ENCODE measurements around the gene NOD2.

GRCh38 chr16:50679676-50680555, 13.5 kb upstream of the NOD2 start:
- TF ChIP-seq CTCF (IDR thresholded peaks at IDR 0.05; ENCODE audit: low read depth, low read length, missing input control) (no peak), MAX (IDR thresholded peaks at IDR 0.05) (no peak), YY1 (IDR thresholded peaks at IDR 0.05) (no peak), EGR1 (IDR thresholded peaks at IDR 0.05; ENCODE audit: low read depth in 2 of 2) (no peak), TAF1 (conservative IDR thresholded peaks at IDR 0.05) (no peak), RXRA (IDR thresholded peaks at IDR 0.05) (no peak), RAD21 (IDR thresholded peaks at IDR 0.05) (no peak), ATF3 (IDR thresholded peaks at IDR 0.05) (no peak), FOXA1 (IDR thresholded peaks at IDR 0.05) (no peak), JUND (IDR thresholded peaks at IDR 0.05) (no peak)

All from liver (tissue), 3 donors.